Measurements from ENCODE around the gene PRIM2. TPM values are rescaled to one million over a fixed set of nuclear protein-coding genes. Genes with fewer than 3 reads are reported as not detected.
"Not testable (repeated sequence)": the region's sequence is repeated elsewhere in the genome, so short reads cannot be mapped to it uniquely, and the experiment has no call there.

Gene PRIM2
- total RNA-seq, 2 donors from 2014 or later, result 27.2 to 33.6 TPM

DNA sequence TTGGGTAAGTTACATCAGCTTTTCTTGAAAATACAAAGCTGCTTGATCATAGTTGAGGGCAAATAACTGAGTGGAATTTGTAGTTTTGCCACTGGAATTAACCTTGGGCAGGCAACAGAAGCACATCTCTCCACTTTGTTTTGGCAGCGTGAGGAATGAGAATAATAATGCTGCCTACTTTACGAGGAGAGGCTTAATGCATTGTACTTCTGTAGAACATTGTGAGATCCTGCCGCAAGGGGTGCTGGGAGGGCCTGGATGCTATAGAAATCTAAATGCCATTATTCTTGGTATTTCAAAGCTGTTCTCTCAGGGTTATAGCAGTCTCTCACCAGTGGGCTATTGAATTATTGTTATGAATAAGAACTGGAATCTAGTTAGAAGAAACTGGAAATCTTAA lies 353.8 kb downstream of the PRIM2 start:
- not testable (repeated sequence) for DNase-seq; H3K36me3 Mint-ChIP-seq (ENCODE audit: insufficient read depth in 2 of 2); H3K9me3 Mint-ChIP-seq; H3K27me3 Mint-ChIP-seq (ENCODE audit: low read depth); ATAC-seq (replicated peaks in 1 of 2); H3K27ac Mint-ChIP-seq; H3K4me1 Mint-ChIP-seq (ENCODE audit: low read depth); H3K4me3 Mint-ChIP-seq

DNA sequence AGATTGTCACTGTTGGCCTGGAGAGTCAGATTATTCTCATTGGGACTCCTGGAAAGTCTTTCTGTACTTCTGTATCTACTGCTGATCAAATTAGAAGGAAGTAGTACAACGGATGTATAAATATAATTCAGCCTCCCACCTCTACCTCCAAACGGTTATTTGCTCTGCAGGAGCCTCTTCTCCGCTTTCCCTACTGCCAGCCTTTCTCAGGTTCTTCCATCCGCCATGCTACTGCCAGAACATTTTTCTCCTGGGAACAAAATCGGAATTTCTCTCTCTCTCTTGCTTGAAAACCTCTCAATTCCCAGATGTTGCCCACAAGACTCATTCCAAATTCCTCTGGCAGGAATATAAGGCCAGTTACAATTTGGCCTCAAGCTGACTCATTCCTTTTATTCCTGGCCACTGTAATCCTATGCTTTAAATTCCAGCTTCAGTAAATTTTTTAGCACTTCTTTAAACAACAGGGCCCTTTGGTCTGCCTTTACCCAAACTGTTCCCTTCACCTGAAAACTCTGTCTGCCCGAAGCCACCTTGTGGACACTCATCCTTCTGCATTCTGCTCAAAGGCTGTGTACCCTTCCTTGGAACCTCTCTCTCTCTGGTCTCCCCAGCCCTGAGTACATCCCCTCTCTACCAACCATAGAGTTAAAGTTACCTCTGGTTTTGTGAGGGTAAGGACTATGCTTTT lies 354.7 kb downstream of the PRIM2 start:
- not testable (repeated sequence) for H3K36me3 Mint-ChIP-seq (ENCODE audit: insufficient read depth in 2 of 2); H3K9me3 Mint-ChIP-seq; H3K27ac Mint-ChIP-seq; H3K4me1 Mint-ChIP-seq (ENCODE audit: low read depth); ATAC-seq (replicated peaks in 1 of 2); H3K4me3 Mint-ChIP-seq; H3K27me3 Mint-ChIP-seq (ENCODE audit: low read depth); DNase-seq

GRCh38 chr6:57673281-57673680 lies 355.9 kb downstream of the PRIM2 start:
- not testable (repeated sequence) for ATAC-seq (replicated peaks in 1 of 2); H3K27ac Mint-ChIP-seq; DNase-seq; H3K4me1 Mint-ChIP-seq (ENCODE audit: low read depth); H3K9me3 Mint-ChIP-seq; H3K4me3 Mint-ChIP-seq; H3K27me3 Mint-ChIP-seq (ENCODE audit: low read depth); H3K36me3 Mint-ChIP-seq (ENCODE audit: insufficient read depth in 2 of 2)

DNA sequence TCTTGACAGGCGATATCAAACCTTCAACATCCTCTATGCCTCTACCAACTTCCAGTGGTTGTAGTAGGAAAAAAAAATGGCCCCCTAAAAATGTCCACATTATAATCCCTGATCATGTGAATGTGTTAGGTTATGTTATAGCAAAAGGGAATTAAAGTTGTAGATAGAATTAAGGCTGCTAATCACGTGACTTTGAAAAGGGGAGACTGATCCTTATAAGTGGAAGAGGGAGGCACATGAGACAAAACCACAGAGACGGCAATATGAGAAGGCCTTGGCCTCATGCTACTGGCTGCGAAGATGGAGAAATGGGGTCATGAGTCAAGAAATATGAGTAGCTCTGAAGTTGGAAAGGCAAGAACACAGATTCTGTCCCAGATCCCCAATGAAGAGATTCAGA lies 358.0 kb downstream of the PRIM2 start:
- H3K36me3 Mint-ChIP-seq (ENCODE audit: insufficient read depth in 2 of 2); H3K27ac Mint-ChIP-seq; H3K27me3 Mint-ChIP-seq (ENCODE audit: low read depth); H3K4me1 Mint-ChIP-seq (ENCODE audit: low read depth); DNase-seq; ATAC-seq (replicated peaks in 1 of 2); H3K4me3 Mint-ChIP-seq; H3K9me3 Mint-ChIP-seq: not testable (repeated sequence)

DNA sequence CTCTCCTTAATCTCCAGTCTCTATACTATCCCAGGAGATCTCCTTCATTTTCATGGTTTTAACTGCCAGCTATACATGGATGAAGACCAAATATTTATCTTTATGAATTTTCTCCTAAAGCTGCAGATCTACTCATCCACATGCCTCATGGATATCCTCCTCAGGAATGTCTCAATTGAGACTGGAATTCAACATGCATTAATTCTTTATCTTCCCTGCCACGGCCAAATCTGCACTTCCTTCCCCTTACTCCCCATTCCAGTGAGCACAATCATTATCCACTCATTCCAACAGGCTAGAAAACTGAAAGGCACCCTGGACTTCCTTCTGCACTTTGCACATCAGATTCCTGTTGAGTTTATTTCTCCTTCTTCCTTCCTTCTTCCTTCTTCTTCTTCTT lies 379.0 kb downstream of the PRIM2 start:
- not testable (repeated sequence) for H3K27ac Mint-ChIP-seq; H3K9me3 Mint-ChIP-seq; ATAC-seq (replicated peaks in 1 of 2)

More for the DNA sequence above, 379.0 kb downstream of the PRIM2 start:
- H3K4me1 Mint-ChIP-seq (ENCODE audit: low read depth); H3K36me3 Mint-ChIP-seq (ENCODE audit: insufficient read depth in 2 of 2); H3K4me3 Mint-ChIP-seq; DNase-seq: not testable (repeated sequence)
- peaks cover 26% of the 10 kb centered on the region for H3K27me3 Mint-ChIP-seq (ENCODE audit: low read depth)

Other genes with a start within 250 kb of the PRIM2 start
- gene ZNF451, start 227.4 kb upstream of the PRIM2 start, total RNA-seq, result 10 to 100 TPM; 73.8 to 76.2 TPM
- 1 to 10 TPM; 5.5 to 5.8 TPM for gene BAG2, start 145.3 kb upstream of the PRIM2 start, total RNA-seq
- 1 to 10 TPM; 2.0 to 2.2 TPM for gene RAB23, start 95.3 kb upstream of the PRIM2 start, total RNA-seq

Data from activated T-cell treated with anti-CD3 and anti-CD28 coated beads, Interleukin-2, amount 50 U/mL, for 72 hours (primary cell).